AML-193 (cell line): ENCODE results near the gene ARPP19.
"Not testable (repeated sequence)": the region's sequence is repeated elsewhere in the genome, so short reads cannot be mapped to it uniquely, and the experiment has no call there.

Experiments
- DNase-seq, 2 experiments: peaks; one replicate each; lab custom pipeline; 2025; lab: John Stamatoyannopoulos, UW

ARPP19 gene

DNA sequence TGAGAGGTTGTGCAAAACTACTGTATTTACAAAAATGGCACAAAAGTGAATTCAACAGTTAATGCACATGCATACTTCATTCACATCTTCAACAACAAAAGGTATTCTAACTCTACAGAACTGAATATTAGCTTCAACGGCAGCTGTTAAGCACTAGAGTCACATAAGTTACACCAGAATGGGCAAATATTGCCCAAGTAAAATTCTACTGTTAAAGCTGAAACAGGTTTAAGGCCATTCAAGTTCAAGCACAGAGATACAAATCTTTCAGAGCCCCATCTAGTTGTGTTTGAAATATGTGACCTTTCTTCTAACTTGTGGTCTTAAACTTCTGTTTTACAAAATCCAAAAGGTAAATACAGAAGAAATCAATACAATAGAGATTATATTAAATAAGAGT, 17.6 kb downstream of the ARPP19 start:
- DNase-seq, result not testable (repeated sequence)

DNA sequence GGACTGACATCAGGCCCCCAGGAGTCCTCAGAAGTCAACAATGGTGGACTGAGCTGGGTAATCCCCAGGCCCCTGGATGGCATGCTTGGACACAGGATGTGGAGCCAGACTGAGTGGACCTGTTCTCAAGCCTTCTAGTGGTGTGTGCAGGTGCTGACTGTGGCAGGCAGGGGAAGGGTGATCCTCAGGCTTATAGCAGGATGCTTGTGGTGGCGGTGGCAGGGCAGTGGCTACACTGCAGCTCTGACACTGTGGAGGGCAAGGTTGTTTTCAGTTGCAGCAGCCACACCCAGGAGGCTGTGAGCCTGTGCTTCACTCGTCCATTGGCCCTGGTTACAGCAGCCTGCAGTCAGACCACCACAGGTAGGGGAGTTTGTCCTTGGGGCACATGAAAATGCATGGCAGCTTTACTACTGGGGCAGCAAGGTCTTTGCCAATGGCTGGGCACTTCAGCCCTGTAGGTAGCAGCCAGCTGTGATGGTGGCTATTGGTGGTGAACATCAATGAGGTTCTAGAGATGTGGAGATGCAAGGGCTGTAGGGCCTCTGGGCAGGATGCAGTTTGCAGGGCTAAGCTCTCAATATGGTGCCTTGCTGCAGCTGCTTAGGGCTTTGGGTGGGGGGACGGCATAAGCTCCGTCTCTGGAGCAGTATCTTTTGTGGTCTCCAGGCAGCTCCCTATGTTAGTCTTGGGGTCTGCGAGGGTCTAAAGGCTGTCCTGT, 22.6 kb downstream of the ARPP19 start:
- DNase-seq, result no peak

DNA sequence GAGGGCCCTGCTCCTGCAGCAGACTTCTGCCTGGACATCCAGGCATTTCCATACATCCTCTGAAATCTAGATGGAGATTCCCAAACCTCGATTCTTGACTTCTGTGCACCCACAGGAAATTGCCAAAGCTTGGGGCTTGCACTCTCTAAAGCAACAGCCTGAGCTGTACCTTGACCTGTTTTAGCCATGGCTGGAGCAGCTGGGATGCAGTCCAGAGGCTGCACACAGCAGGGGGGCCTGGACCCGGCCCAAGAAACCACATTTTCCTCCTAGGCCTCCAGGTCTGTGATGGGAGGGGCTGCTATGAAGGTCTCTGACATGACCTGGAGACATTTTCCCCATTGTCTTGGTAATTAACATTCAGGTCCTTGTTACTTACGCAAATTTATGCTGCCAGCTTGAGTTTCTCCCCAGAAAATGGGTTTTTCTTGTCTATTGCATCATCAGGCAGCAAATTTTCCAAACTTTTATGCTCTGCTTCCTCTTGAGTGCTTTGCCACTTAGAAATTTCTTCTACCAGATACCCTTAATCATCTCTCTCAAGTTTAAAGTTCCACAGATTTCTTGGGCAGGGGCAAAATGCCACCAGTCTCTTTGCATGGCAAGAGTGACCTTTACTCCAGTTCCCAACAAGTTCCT, 28.3 kb downstream of the ARPP19 start:
- no peak for DNase-seq

DNA sequence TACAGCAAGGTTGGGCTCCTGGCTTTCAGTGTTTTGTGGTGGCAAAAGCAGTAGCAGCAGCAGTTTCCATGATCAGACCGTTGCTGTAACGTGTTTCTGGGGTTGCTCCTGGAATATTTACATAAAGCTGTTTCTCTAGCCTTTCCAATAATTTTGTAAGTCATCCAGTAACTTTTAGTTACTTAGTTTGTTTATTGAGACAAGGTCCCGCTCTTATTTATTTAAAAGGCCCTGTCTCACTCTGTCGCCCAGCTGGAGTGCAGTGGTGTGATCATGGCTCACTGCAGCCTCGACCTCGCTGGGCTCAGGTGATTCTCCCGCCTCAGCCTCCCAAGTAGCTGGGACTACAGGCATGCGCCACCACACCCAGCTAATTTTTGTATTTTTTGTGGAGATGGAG, 31.4 kb downstream of the ARPP19 start:
- no peak for DNase-seq

DNA sequence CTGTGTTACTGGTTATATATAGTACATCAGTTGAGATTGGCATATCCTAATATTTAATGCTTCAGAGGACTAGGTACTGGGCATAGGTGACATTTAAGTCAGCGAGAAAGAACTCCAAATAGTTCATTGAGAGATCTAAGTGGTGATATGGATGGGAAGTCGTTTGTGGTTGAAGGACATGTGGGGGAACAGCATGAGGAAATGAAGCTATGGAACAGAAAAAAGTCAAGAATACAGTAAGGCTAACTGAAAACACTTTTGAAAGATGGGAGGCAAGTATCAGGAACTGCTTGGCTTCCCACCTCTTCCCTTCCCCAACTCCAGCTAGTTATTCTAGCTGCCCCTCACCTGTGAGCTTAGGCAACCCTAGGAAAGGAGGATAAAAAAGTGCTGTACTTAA, 36.4 kb downstream of the ARPP19 start:
- DNase-seq, result no peak

DNA sequence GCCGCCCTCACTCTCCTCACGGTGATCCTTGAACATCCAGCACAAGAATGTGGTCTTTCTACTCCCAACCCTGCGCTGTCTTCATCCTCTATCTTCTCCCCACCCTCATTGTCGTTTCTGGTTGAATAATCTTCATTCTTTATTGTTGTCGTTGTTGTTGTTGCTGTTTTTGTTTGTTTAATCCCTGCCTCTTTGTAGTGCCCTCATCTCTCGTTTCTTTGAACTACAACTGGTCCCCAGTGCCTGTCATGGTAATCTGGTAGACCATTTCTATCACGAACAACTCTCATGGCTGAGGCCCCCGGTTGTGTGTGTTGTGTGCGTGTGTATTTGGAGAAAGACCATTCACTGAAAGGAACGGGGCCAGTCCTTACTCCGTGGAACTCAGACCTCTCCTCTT, 38.9 kb downstream of the ARPP19 start:
- DNase-seq, result no peak

DNA sequence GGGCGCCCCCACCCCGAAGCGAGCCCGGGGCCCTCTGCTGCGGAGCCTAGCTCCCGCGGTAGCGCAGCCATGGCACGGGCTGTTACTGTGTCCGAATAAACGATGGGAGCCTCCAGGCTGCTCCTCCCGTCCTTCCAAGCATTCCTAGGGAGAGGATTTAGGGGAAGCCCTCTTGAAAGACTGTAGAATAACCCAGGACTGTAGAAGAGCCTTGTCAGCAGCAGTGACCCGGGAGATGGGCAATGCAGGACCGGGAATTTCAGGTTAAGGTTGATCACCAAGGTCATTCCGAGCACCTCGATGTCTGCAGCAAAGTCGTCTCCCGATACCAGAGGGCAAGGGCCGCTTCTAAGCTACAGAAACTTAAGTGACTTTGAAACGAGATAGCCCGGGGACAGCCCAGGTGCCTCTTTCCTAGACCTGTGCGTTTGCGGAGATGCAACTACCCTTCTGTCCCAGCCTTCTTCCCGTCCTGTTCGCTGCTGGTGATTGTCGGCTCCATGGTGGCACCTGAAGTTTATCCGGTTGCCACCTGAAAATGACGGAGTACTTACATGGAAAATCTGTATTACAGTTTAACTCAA, 39.4 kb downstream of the ARPP19 start:
- no peak for DNase-seq

DNA sequence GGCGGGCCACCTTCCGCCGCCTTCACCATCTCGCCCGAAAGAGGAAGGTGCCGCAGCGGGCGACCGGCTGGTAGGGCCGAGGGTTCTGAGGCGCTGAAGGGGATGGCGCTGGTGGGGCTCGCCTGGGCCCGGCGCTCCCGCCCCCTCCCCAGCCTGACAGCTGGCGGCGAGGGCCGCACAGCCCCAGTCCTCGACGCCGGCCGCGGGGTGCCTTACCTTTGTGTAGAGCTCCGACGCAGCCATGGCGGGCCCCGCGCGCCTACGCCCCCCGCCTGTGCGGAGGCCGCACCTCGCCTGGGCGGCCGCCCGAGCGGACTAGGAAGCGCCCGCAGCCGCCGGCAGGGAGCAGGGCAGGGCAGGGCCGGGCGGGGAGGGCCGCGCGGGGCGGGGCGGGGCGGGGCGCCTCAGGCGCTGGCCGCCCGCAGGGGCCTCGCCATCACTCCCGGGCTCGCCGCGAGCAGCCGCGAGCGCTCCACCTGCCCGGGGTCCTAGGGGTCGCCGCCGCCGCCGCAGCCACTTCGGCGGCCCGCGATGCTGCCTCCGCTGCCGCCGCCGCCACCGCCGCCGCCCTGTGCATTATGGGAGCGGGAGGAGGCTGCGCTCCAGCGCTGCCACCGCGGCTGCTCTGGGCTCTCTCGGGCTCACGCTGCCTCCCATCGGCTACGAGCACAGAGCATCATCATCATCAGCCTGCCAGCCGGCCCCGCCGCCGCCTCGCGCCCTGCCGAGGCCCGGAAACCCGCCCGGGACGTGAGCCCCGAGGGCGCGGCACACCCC, 40.1 kb downstream of the ARPP19 start, which contains the start of gene MYO5A:
MYO5A (minus strand) TSS at position 317 of the 777 bp plus-strand sequence; CDS start at position 243, 74 bp downstream.
- DNase-seq, result peak; percentile 45 to 70

DNA sequence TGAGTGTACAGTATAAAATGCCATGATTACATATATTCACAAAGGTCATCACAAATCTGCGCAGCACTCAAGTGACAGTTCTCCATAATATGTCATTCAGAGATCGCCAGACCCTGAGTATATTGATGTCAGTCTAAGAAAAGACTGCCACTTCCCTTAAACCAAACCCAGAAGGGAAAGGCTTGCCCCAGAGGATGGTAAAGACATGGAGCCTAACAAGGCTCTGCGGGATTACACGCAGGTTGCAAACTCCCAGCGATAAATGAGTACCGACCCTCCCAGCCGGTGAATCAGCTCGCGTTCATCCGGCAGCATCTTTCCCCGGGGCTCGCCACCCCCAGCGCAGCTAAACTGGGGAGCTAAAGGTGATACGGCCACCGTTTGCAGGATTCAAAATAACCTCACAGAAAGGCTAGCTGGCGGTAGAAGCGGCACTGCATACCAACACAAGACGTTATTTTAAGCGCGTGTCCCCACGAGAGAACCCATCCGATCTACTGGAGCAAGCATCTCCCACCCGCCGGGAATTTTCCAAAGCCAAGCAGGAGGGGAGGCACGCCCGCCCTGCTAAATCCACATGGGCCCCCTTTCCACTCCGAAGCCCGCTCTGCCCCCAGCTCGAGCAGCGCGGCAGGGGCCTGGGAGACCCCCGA, 40.8 kb downstream of the ARPP19 start:
- DNase-seq, result peak; percentile 15 to 31

DNA sequence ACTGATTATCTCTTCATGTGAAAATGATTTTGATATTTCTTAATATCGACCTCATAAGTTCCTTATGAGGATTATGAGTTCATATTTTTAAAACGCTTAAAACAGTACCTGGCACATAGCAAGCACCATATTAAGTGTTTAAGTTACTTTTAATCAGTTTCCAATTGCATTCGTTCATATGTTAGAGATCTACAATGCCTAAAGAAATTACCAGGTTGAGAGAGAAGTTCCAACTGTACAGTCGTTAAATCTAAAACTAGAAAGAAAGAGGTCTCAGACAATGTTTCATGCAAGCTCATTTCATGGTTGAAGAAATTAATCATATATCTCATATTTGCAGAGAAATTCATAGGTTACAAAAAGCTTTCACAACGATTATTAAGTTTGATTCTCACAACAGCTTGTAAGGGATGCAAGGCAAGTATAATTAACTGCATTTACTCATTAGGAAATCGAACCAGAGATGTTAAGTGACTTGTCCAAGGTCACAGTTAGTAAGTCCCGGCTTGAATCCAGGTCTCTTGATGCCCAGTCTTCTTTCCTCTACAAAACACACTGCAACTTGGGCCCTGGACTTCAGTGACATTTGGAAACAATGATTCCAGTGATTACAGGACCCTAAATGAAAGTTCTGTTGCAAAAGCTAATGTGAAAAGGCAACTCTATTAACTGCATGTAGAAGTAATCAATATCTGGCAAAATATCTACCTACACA, 41.5 kb downstream of the ARPP19 start:
- DNase-seq, result no peak

DNA sequence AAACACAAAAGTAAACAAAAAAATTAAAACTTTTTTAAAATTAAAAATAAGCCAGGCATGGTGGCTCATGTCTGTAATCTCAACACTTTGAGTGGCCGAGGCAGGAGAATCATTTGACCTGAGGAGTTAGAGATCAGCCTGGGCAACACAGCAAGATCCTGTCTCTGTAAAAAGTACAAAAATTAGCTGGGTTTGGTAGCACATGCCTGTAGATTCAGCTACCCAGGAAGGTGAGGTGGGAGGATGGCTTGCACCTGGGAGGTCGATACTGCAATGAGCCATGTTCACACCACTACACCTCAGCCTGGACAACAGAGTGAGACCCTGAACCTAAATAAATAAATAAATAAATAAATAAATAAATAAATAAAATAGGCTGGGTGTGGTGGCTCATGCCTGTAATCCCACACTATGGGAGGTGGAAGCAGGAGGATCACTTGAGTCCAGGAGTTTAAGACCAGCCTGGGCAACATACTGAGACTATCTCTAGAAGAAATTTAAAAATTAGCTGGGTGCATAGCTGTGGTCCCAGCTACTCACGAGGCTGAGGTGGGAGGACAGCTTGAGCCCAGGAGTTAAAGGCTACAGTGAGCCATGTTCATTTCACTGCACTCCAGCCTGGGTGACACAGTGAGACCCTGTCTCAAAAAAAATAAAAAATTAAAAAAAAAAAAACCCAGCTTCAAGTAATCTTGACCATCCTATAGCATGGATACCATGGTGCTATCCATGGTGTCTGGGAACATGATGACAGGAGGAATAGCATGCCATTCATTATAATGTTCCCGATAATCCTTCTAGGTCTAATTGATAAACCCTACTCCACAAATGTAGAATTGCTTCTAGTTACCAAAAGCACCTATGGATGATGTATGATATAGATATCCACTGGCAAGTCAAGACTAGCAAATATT, 44.4 kb downstream of the ARPP19 start:
- no peak for DNase-seq

DNA sequence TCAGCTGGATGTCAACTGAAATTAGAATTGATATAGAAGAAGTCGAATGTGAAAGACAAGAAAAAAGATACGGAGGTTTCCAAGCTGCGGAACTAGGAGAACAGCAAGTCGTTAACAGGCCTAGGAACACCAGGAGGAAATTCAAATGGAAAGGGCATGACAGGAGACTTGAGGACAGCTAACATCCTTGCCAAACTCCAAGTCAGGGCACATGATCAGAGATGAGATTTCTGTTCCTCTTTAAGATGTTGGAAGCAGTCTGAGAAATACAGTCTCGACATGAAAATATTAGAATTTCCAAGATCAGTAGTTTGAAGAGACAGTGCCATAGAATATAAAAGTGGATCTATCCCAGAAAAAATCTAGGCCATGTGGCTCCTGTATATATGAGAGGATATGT, 45.2 kb downstream of the ARPP19 start:
- no peak for DNase-seq

DNA sequence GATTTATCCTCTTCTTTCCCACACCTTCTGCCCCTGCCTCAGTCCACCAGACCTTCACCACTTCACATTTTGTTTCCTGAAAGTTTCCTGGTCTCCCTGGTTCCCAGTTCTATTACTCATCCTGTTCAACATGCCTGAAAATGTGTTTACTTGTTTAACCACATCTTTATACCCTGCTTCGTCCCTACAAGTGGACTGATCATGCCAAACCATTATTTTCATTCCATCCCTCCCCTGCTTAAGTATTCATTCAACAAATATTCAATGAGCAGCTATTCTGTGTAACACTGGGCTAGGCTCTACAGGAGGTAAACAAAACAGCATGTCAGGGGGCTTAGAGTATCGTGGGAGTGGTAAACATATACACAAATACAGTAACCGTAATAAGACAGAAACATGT, 45.6 kb downstream of the ARPP19 start:
- DNase-seq, result no peak

DNA sequence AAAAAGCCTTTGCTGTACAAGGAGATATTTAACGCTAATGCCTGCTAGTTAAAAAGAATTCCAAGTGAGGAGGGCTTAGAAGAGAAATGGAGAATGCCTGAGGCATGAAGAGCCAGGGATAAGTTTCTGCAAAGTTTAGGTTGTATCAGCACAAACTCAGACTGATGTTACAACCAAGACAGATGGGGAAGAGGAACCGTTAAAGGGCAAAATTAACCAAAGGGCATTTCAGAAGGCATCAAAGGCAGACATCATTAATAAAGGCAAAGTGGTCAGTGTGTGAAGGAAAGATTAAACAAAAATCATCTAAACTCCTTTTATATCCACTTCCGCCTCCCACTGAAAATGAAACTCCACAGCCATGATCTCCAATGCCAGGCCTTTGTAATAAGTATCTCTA, 47.1 kb downstream of the ARPP19 start:
- no peak for DNase-seq

DNA sequence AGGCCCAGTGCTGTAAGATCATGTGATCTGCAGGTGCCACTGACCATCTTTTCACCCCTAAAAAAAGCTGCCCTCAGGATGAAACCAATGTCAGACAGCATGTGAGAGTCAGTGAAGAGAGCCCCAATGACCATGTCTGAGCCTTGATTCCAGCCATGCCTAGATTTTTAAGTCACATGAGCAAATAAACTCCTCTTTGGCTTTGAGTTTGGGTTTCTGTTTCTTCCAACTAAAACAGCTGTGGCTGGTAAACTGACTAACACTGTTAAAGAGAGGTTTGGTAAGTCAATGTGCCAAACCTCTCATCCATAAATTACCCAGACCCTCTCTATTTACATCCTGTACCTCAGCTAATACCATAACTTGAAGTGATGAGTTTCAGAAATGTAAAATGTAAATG, 48.4 kb downstream of the ARPP19 start:
- DNase-seq, result no peak

DNA sequence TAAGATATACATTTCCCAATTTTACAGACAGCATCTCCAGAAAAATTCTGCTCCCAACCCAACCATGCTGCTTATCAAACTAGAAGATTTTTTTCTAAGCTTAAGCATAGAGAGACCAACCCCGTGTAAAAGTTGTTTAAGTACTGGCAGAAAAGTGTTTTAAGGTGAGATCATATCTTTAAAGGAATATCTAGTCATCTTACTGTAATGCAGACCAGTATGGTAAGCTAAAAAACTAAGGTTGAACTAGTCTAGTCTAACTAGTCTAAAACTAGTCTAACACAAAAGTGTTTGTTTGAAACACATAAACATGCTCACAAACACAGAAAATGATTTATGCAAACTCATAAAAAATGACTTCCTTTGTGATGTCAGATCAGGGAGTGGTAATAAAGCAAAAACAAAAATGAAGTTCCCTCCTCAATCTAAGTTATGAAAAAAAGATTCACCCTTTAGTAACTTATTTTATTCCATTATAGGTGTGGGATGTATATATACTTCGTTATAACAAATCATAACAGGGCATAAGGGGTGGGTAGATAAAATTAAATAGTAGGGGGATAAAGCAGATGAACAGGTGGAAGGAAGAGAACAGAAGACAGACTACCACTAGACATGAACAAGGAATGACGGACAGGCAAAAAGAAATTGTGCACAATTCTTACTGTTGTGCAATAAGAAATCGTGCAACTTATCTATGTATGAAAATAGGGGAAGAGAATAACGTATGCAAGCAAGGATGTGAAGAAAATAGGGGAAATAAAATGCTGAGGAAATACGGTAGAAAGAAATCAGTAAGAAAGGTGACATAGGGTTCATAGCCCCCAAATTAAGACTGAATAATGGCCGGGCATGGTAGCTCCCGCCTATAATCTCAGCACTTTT, 50.1 kb downstream of the ARPP19 start:
- DNase-seq, result peak; percentile 70 to 78

DNA sequence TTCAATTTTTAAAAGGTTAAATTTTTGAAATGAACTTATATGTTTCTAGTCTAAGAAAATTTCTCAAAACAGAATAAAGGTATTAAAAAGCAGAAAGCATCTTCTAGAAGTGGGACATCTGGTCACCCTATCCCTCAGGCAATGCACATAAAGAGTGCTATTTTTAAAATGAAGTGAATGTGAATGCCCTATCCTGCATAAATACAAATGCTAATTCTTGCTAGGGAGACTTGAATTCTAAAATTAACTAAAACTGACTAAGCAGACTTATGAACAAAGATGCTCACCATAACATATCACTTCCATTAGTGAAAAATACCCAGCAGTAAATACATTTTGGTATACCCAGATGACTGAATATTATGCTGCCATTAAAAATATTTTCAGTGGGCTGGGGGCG, 51.8 kb downstream of the ARPP19 start:
- DNase-seq, result no peak

DNA sequence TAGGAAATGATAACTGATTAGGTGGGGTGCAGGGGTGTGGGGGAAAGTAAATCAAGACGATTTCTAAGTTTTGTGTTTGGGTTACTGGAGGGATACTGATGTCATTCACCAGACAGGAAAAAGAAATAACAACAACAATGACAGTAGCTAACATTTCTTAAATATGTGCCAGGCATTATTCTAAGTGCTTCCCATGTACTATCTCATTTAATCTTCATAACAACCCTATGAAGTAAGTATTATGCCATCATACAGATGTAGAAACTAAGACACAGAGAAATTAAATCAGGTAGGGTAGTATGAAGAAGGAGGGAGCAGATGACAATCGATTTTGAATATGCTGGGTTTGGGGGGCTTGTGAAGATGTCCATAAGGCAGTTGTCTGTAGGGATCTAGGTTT, 53.5 kb downstream of the ARPP19 start:
- no peak for DNase-seq

DNA sequence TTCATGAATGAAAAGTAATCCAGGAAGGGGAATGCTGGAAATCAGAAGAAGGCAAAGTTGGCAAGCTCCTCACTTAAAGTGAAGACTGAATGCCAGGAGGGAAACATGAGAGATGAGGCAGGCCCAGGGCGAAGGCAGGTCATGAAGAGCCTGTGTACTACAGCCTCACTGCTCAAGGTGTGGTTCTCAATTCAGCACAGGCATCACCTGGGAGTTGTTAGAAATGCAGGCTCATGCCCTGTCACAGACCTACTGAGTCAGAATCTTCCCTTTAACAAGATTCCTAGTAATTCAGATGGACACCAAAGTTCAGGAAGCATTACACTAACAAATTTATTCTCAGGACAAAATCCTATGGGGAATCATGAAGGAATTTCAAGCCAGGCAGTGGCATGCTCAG, 54.3 kb downstream of the ARPP19 start:
- no peak for DNase-seq
